ENCODE results near the gene F11.
"Not testable (repeated sequence)": the region's sequence is repeated elsewhere in the genome, so short reads cannot be mapped to it uniquely, and the experiment has no call there.

F11 gene

DNA sequence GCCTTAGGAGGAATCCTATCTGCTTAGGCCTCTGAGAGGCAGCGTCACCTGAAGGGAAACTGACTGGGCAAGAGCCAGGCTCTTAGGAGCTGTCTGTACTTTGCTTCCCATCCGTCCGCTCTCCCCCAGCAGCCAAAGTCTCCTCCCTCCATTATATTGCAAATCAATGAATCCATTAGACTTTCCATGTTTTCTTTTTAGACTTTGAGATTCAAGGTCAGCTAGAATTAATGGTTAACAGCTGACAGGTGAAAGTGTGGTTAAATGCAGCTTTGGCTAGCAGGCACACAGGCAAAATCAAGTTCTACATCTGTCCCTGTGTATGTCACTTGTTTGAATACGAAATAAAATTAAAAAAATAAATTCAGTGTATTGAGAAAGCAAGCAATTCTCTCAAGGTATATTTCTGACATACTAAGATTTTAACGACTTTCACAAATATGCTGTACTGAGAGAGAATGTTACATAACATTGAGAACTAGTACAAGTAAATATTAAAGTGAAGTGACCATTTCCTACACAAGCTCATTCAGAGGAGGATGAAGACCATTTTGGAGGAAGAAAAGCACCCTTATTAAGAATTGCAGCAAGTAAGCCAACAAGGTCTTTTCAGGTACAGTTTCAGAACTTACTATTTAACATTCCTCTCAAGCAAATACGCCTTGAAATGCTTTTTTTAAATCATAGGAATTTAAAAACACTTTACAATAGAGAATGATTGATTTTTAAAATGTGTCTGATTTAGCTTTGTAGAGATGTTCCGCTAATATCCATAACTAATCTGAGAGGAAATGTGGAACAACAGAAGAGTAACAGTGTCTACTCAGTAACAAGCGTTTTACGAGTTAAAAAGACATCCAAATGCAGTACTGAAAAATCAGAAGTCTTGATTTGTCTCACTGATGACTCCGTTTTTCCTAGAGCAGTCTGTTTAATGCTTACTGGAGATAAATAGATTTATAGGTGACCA, at the start of gene F11:
F11 (plus strand) TSS at position 507 of the 970 bp plus-strand sequence. CDS start 948 bp downstream, outside the sequence.
- no peak for DNase-seq

DNA sequence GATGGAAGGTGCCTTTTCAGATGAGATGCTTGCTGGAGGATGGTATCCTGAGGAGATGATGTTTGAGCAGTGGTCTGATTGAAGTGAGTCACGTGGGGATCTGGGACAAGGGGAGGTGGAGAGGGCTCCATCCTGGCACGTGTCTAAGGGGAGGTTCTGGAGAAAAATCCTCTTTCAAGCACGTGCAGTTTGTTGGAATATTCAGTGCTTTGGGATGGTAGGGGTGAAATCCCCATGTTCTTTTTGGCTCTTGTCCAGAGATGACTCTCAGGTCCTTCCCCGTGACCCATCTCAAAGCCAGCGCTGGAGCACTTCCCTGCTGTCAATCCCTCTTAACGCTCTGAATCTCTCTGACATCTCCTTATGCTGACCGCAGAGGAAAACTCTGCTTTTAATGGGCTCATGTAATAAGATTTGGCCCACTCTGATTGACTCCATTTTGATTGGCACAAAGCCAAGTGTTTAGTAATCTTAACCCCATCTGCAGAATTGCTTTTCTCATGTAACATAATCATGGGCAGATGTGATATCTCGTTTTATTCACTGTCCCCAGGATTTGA, 49.4 kb upstream of the F11 start:
- DNase-seq = no peak

DNA sequence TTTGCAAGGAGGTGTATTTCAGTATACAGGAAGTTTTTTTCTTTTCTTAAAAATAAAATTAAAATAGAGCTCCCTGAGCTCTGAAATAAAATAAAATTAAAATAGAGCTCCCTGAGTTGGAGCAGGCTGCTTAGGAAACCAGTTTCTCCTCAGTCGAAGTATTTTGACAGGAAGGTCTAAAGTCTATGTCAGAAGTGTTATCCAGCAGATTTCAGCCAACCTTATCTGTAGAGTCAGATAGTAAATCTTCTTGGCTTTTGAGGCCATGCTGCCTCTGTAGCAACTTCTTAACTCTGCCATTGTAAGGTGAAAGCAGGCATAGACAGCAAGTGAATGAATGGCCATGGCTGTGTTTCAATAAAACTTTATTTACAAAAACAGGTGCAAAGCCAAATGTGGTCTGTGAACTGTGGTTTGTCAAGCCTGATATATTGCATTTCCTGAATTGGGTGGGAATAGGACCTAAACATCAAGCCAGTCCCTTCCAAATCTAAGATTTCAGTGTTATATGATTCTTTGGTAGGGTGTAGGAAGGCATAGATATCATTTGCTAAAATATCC, 48.2 kb upstream of the F11 start:
- no peak for DNase-seq

DNA sequence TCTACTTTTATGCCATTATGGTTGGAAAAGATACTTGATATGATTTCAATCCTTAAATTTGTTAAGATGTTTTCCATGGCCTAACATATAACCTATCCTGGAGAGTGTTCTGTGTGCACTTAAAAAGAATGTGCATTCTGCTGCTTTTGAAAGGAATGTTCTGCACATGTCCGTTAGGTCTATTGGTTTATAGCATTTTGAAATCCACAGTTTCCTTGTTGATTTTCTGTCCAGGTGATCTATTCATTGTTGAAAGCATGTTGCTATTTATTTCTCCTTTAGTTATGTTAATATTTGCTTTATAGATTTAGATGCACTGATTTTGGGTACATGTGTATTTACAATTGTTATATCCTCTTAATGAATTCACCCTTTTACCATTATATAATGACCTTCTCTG, 44.4 kb upstream of the F11 start:
- DNase-seq = no peak

DNA sequence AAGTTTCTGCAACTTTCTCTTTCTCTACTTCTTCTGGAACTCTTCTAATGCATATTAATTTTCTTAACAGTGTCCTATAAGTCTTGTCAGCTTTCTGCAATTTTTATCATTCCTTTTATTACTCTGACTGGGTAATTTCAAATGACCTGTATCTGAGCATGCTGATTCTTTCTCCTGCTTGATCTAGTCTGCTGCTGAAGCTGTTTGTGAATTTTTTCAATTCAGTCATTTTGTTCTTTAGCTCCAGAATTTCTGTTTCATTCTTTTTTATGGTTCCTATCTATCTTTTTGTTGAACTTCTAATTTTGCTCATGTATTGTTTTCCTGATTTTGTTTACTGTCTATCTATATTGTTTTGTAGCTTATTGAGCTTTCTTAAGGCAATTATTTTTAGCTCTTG, 40.1 kb upstream of the F11 start:
- DNase-seq = no peak

DNA sequence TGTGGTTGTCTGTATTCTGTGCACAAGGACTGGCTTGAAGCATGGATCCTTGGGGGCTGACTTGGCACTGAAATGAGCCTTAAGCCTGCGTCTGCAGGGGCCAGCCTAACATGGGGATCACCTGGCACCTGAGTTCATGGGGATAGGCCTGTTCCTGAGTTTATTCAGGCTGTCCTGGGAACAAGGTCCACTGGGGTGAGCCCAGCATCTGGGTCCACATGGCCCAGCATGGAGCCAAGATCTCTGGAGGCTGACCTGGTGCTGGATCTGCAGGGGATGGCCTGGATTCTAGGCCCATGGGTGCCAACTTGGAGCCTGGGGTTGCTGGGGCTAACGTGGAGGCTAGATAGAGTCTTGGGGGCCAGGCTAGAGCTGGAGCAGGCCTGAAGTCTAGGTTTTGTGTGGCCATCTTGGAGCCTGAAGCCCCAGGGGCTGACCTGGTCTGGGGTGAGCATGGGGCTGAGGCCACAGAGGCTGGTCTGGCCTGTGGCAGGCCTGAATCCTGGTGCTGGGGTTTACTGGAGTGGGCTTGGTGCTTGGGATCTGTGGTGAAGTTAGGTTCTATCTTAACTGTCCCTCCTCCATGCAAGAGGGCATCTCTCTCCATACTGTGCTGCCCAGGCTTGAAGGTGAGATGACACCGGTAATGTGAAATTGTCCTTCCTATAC, 39.3 kb upstream of the F11 start:
- no peak for DNase-seq

DNA sequence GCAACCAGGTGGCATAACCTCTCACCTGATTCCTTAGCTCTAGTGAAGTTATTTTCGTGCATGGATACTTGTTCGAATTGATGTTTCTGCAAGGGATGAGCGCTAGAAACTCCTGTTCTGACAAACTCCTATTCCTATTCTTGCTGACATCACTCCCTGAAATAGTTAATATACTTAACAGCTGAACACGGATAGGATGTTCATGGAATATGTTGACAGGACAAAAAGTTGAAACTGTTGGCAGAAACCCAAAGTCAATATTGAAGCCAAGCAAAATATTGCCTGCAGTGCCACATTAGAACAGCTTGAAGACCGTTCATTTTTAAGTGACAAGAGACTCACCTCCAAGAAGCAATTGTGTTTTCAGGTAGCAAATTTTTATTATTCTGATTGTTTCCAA, 38.8 kb upstream of the F11 start, which contains the start of gene KLKB1:
KLKB1 (plus strand) TSS at position 287 of the 400 bp plus-strand sequence. CDS start 689 bp downstream, outside the sequence.
- no peak for DNase-seq

DNA sequence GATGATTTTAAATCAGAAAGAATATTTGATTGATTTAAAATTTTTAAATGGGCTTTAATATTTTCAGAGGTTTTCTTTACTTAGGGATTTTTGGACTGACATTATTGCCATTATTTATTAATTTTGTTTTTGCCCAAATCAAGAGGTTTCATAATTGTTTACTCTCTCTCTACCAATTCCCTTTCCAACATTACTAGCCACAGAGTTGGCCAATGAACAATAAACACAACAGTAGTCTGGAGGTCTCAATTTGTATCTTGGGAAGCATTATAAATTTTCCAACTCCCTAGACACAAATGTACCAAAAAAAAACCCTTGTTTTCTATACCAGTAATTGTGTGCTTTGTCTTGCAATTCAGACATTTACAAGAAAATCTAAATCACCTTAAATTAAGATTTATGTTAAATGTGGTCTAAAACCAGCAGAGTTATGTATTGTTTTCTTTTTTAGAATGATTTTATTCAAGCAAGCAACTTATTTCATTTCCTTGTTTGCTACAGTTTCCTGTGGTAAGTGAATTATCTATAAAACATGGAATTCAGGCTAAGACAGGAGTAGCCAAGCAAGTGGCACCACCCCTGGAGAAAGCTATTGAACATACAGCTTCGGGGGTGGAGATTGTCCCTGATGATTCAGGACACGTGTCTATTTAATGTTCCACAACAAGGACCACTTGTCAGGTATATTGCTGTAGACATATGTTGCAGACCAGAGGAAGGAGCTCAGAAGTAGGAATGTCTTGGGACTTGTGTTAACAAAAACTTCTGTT, 38.1 kb upstream of the F11 start:
- DNase-seq = no peak

DNA sequence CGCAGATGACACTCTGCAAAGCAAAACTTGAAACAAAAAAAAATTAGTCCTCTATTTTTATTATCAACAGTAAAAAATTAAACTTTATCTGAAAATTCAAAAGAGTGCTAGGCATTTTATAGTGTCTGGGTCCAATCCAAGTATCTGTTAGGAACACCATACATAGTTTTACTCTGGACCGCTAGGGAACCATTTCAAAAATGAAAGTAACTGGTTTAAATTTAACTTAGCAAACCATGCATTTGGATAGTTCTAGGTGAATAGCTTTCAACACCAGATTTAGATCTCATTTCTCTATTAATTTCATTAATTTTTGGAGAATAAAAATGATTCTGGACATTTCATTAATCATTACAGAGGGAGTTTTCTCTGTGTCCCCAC, 37.5 kb upstream of the F11 start:
- DNase-seq = no peak

DNA sequence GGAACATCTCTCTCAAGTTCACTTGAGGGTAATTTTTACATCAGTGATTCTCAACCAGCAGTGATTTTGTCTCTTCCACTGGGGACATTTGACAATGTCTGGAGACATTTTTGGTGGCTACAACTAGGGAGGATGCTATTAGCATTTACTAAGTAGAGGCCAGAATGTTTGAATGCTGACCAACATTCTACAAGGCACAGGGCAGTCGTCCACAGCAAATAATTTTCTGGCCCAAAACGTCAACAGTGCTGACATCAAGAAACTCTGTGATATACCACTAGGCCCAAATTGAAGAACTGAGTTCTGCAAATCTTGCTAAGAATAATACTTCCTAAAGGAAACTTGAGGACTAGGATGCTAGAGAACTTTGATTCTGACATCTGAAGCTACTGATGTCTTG, 31.6 kb upstream of the F11 start:
- DNase-seq = no peak

DNA sequence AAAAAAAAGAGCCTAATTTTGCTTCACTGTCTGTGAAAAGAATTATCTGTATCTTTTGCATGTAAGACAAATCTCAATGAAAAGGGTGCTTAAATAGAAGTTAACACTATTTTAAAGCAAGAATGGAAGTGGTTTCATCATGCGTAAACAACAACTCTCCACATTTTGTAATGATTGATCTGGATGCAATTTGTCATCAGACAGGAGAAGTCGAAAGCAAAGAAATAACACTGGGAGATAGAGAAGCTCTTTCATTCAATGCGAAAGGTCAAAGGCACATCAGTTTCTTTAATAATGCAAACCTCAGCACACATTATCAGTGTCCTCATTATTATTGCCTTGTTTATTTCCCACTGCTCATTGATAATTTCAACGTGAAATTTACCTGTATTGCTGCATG, 29.9 kb upstream of the F11 start:
- DNase-seq = no peak

DNA sequence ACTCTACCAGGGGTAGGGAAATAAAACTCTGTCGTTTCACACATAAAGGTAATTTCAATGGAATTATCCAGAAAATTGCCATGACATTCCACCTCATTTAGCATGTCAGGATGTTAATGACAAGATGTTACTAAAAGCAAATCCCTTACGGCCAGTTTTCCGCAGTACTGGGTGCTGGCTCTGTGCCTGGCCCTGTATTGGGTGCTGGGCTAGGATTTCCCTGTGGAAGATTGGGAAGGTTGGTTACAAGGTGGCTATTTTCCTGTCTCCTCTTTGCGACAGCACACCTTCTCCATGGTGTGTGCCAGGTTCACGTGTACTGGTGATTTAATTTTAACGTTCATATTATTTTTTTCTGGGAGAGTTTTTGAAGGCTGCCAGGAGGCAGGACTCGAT, 25.5 kb upstream of the F11 start:
- no peak for DNase-seq

DNA sequence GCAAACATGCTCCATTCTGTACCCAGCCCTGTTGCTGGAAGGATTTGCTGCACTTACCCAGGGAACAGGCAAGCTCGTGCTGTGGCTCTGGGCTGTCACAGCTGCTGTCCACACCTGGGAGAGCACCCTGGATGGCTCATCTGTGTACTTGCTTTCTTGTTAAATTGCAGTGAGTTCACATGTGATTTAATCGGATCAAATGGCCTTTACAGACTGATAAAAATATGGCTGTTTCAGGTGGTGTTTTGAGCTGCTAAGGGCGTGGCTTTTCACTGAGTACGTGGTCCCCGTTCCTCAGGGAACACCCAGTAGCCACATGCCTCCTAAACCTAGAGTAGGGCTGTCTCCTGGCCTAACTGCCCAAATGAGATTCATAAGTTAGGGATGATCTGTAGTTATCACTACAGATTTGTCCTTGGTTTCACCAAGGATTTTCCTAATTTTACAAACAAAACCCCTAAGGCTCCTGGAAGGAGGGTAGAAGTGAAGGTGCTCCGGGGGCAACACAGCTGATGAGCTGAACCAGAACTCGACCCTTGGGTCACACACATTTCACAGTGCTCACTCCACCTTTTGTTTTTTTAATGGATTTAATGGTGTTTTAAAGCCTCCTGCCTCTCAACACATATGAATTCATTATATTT, 25.0 kb upstream of the F11 start:
- no peak for DNase-seq

DNA sequence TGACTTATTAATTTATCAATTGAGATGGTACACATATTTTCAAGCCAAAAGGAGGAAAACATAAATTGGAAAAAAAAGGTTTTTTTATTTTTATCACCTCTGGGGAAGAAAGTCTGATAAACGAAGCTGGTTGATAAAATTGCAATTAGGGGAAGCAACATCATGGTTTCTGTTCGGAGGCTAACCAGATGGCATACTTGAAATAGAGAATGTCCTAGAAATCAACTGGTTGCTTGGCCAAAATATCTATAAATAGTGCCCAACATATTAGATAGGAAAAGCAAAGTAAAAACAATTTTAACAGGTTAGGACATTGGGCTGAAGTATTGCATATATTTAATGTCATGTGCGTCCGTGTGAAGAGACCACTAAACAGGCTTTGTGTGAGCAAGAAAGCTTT, 24.4 kb upstream of the F11 start:
- no peak for DNase-seq

DNA sequence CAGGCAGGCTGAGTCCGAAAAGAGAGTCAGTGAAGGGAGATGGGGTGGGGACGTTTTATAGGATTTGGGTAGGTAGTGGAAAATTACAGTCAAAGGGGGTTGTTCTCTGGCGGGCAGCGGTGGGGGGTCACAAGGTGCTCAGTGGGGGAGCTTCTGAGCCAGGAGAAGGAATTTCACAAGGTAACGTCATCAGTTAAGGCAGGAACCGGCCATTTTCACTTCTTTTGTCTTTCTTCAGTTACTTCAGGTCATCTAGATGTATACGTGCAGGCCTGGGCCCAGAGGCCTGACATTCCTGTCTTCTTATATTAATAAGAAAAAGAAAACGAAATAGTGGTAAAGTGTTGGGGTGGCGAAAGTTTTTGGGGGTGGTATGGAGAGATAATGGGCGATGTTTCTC, 24.0 kb upstream of the F11 start:
- DNase-seq = not testable (repeated sequence)

DNA sequence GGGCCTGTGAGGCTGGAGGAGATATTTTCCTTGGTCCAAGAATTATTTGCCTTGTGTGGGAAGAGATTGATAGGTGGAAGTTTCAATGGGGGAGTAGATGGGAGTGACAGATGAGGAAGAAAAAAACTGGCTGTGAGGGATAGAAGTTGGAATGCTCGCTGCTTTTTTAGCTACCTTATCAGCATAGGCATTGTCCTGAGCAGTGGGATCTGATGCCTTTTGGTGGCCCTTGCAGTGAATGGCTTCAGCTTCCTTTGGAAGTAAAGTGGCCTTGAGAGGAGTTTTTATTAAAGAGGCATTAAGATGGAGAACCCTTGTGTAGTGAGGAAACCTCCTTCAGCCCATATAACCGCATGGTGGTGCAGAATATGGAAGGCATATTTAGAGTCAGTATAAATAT, 22.7 kb upstream of the F11 start:
- DNase-seq = no peak

DNA sequence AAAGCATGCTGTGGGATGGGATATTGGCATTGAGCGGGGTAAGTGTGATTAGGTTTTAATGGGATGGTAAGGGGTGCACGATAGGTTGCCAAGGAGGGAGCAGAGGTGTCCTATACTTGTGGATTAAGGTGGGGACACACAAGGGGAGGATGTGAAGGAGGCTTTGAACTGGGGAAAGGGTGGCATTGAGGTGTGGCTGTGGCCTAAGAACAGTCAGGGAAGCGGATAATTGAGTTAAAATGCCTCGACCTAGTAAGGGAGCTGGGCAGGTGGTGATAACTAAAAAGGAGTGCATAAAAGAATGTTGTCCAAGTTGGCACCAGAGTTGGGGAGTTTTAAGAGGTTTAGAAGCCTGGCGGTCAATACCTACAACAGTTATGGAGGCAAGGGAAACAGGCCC, 21.2 kb upstream of the F11 start:
- no peak for DNase-seq

DNA sequence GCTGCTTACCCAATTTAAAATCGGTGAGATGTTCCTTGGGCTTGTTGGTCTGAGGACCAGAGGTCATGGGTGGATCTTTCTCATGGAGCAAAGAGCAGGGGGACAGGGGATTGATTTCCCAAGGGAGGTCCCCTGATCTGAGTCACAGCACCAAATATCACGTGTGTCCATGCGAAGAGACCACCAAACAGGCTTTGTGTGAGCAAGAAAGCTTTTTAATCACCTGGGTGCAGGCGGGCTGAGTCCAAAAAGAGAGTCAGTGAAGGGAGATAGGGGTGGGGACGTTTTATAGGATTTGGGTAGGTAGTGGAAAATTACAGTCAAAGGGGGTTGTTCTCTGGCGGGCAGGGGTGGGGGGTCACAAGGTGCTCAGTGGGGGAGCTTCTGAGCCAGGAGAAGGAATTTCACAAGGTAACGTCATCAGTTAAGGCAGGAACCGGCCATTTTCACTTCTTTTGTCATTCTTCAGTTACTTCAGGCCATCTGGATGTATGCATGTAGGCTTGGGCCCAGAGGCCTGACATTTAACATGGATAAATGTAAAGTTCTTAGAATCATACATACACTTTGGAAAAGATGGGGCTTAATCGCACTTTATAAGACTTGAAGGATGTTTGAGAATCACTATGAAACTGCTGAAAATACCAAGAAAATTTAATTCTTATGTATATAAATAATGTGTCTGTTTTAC, 18.8 kb upstream of the F11 start:
- DNase-seq = not testable (repeated sequence)

DNA sequence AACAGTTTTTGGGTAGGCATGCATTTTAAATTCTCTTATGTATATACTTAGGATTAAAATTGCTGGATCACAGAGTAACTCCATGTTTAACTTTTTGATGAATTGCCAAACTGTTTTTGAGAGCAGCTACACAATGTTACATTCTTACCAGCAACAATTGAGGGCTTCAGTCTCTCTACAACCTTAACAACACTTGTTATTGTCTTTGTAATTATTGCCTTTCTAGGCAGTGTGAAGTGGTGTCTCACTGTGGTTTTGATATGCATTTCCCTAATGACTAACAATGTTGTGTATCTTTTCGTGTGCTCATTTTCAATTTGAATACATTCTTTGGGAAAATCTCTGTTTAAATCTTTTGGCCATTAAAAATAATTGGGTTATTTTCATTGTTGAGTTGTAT, 17.3 kb upstream of the F11 start:
- no peak for DNase-seq

All from hypothalamus (tissue), 51 donors.